GM19324 (cell line): ENCODE results near the gene MOB2.
"Not testable (repeated sequence)": the region's sequence is repeated elsewhere in the genome, so short reads cannot be mapped to it uniquely, and the experiment has no call there.

Experiments
- ATAC-seq: cut with Tn5 transposase; IDR thresholded peaks from one replicate; pipeline ENCODE4 v1.9.1; 2021; ENCODE audit warnings: mild to moderate bottlenecking, moderate library complexity; ENCODE audit not compliant: unreplicated experiment, low FRiP score

The MOB2 gene

DNA sequence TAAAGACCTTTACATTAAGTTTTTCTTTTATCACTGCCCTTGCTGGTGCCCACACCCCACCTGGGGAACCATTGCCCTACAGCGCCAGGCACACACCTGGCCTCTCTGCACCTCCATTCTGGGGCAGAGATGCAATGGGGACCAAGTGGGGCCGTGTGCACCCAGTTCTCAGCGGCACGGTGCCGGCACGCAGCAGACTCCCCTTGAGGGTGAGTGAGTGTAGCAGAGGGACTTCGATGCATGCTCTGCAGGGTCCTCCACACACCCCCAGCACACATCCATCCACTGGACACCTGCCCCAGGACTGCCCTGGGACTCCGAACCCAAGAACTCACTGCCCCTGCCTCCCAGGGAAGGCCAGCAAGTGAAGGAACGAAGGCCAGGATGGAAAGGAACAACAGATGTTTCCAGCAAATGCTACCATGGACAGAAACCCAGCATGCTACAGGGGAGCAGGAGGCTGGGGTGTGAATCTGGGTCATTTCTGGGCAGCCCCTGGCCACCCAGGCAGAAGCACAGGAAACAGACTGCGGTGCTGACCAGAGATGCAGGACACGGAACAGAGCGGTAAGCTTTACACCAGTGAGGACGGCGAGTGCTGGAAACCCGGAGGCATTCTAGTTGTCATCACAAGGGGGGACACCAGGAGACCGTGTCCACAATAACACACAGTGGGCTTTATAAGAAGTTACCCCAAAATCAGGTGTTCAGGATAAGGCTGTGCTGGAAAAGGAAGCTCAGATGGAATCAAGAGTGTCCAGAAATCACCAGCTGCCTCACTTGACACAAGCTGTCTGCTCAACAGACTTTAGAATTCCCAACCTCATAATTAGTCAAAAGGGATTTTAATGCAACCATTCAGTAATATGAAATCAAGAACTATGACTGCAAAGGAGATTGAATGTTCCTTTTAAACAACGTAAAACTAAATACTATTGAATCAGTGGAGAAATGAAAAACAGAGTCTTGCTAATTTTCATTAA is 32.7 kb upstream of the MOB2 start:
- no peak for ATAC-seq

DNA sequence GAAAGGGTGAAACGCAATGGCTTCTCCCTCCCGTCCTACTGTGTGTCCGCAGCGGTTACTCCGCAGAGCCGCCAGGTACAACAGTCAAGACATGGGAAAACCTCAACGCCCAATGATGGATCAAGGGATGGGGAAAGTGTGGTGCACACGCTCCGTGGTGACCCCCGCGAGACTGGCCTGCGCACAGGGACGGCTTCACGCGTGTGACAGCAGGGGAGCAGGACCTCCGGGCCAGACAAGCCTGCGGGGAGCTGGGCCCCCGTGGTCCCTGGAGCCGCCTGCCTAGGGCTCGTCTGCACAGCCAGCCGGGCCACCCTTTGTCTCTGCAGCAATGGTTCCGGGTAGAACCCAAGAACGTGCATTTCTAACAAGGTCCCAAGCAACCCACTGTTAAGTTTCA is 31.7 kb upstream of the MOB2 start:
- ATAC-seq = no peak

- no peak for ATAC-seq
These were observed 30.8 kb upstream of the MOB2 start for GRCh38 chr11:1517117-1518005.

DNA sequence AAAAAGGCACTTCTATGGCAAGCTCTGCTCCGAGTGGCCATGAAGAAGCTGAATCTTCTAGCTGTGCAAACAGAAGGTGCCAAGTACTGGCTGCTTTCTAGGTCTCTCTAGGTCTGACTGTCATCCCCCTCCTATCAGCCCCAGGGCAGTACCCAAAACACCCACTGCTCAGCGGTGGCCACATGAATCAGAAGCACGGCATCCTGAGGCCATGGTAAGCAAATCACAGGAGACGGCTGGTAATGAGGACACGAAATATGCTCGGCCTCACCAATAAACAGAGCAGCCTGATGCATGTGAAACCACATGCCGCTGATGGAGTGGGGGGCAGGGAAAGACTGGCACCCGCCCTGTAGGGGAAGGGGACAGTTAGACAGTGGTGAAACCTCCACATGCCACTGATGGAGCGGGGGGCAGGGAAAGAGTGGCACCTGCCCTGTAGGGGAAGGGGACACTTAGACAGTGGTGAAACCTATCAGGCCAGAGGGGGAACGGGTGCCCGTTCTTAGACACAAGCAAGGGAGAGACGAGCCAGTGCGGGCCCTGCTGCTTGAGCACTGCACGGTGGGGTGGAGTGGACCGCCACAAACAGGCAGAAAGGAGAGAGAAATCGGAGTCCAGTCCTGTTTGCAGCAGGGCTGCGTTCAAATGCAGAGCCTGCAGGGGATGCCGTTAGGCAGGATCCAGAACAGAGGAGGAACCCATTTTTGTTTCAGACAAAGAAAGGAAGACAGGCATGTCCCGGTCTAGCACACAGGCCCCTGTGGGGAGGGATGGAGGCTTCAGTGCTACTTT is 29.9 kb upstream of the MOB2 start:
- no peak for ATAC-seq

DNA sequence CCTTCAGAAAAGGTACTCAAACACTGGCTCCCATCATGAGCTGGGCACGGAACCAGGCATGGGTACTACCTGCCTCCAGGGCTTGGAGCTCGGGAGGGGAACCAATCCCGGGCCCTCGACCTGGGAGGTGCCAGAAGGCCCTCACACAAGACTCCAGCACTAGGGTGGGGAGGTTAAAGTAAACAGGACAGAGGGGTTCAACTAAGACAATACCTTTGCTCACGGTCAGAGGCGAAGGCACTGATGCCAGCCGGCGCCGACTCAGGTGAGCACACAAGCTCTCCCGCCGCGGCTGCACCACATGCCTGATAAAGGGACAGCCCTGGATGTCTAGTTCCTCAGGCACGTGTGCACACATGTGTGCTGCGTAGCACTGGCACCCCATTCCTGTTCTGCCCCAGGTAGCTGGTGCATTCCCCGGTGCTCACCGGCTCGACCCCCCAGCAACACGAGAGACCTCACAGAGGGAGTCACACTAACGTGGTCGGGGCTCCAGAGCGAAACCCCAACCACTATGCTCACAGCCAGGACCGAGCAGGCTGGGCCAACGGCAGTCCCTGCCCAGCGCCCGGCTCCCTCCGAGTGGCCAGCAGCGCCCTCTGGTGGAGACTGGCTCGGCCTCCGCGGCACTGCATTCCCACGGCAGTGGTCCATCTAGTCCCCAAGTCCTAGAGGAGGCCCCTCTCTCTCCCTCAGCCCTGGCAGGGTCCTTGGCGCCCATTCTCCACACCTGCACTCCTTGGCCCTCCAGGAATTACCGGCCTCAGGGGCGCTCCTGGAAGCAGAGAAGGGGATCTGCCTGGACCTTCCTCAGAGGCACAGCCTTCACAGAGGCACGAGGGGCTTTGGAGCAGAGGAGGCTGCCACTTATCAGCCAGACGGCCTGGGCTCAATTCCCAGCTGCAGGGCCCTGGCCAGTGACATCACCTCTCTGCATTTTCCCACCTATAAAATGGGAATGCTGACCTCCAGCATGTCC is 28.8 kb upstream of the MOB2 start:
- no peak for ATAC-seq

DNA sequence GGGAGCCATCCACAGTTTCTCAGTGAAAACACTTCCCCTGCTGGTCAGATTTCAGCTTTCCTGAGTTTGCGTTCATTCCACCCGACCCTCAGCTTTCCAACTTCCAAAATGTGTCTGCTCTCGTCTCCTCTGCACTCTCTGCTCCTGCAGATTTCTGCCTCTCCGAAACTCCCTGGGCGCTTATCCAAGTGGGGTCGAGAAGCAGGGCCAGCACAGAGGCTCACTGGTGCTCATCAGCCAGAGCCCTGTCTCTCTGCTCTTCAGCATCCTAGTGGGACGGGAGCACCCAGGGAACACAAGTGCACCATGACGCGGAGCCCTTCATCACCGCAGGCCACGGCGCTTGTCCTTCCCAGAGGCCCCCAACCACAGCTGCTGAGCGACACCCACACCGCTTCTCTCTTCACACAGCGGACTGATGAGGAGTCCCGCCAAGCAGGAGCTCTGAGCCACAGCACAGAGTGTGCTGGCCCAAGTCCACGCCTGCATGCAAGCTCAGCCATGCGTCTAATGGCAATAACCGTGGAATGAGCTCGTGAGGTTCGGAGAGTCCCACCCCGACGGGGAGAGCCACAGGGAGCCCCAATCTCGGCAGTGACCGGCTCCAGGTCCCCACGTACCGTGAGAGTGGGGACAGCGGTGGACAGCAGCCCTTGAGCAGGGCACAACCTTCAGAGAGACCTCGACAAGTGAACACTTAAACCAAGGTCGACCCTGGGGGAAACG is 27.9 kb upstream of the MOB2 start:
- ATAC-seq = no peak

DNA sequence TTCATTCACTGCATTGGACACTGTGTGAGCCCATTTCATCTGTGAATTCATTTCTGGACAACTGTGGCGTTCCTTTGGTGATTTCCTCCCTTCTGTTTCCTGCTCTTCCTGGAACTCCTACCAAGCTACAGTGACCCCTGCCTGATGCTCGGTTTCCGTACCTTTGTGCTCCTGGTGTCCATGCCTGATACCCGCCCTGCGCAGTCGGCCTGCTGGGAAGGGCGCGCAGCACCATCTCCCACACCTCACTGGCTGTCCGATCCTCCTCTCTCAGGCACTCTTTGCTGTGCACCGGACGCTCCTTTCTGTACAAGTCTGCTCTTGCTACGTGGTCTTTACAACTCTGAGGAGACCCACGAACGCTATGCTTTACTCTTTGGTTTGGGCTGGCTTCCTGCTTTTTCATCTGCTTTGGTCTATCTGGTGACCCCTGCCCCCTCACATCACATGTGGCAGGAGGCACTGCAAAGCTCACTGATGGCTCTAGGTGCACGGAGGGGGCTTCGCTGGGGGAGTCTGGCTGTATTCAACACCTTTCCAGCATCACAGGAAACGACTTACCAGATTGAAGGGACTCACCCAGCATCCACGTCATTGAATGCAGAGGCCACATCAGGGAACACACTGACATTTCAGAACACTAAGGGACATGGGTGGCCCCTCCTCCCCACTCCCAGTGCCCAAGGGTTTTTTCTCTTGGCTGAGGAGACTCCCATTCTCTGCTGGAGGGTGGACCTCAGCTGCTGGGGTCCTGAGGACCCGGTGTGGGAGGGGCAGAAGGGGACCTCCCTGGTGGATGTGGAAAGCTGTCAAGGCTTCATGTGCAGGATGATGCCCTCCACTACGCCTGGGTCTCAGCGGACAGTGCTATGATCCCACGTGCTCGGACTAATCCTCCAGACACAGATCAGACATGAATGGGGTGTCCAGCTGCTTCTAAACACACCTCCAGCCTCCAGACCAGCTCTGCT is 27.0 kb upstream of the MOB2 start:
- no peak for ATAC-seq

DNA sequence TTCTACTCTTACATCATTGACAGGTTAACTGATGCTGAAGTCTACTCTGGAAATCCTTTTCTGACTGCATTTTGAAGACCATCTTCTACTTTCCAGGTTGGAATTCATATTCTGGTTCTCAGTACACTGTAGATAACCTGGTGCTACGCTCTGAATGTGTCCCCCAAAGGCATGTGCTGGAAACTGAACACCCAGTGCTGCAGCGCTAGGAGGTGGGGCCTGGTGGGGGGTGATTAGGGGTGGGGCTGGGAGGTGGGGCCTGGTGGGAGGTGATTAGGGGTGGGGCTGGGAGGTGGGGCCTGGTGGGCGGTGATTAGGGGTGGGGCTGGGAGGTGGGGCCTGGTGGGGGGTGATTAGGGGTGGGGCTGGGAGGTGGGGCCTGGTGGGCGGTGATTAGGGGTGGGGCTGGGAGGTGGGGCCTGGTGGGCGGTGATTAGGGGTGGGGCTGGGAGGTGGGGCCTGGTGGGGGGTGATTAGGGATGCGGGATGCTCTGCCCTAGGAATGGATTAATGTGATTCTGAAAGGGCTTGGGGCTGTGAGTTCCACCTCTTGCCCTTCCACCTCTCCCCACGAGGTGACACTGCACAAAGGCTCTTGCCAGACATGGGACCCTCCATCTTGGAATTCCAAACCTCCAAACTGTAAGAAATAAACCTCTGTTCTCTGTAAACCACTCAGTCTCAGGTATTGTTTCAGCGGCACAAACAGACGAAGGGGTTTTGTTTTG is 26.1 kb upstream of the MOB2 start:
- ATAC-seq = not testable (repeated sequence)

DNA sequence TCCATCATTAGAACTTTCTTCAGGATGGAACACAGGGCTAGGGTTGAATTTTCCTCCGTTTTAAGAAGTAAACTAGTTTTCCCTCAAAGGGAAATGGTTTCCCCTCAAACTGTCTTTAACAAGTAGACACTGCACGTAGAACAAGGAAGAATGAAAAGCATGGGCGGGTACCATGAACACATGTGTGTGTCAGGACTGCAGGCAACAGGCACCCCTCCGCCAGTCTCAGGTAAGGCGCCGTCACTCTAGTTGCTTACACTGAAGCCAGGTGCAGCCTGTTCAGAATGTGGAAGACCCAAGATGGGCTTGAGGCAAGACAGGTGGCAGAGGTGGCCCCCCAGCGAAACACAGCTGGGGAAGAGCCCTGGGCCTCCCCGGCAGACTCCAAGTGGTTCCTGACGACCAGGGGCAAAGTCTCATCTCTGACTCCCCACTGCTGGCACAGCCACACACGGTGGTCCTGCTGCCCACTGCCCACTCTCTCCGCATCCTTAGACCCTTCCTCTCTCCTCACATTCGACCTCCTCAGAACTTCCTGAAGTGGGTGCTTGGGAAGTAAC is 25.4 kb upstream of the MOB2 start:
- no peak for ATAC-seq

- ATAC-seq = no peak
These were observed 24.3 kb upstream of the MOB2 start for GRCh38 chr11:1510928-1511327.

GRCh38 chr11:1510351-1510750 is 23.8 kb upstream of the MOB2 start:
- ATAC-seq = not testable (repeated sequence)

- ATAC-seq = no peak
These were observed 23.2 kb upstream of the MOB2 start for GRCh38 chr11:1509626-1510255.

- ATAC-seq = no peak
These were observed 22.4 kb upstream of the MOB2 start for GRCh38 chr11:1508986-1509385.

GRCh38 chr11:1508491-1508891 is 21.9 kb upstream of the MOB2 start:
- no peak for ATAC-seq

DNA sequence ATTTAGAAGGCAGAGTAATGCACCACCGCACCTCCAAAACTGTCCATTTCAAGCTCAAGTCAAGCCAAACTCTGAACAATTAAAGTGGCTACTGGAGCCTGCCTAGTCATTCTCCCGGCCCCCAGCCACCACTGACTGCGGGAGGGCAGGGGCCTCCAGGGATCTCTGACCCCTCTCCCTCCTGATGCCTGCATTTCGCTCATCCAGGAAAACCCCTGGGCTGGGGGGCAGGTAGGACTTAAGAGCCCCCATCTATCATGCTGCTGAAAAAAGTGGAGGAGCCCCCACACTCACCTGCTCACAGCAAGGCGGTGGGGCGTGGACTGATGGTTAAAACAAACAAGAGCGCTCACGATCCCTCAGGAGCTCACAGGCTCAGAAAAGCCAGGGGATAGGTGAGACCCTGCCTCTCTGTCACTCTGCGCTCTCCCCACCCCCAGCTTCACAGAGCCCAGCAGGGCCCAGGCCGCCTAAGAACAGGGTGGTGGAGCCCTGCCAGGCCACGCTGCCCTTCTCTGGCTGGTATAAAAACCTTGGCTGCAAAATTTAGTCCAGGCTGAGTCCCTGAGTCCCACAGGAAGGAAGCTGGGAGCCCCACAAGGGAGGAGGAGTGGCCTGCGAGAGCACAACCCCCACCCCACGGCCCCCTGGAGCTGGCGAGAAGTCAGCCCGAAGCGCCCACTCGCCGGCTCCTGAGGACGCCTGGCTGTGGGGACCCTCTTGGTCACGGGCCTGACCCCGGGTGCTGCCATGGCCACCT is 21.0 kb upstream of the MOB2 start:
- no peak for ATAC-seq
